Middle frontal gyrus (tissue), 1 donor: ENCODE data around the gene MS4A10.
"Not testable (repeated sequence)": the region's sequence is repeated elsewhere in the genome, so short reads cannot be mapped to it uniquely, and the experiment has no call there.

Experiments
- DNase-seq: peaks from one replicate; pipeline ENCODE4 v3.0.0-alpha.2; 2015; ENCODE audit warnings: low spot score; ENCODE audit errors: extremely low spot score

MS4A10 gene

DNA sequence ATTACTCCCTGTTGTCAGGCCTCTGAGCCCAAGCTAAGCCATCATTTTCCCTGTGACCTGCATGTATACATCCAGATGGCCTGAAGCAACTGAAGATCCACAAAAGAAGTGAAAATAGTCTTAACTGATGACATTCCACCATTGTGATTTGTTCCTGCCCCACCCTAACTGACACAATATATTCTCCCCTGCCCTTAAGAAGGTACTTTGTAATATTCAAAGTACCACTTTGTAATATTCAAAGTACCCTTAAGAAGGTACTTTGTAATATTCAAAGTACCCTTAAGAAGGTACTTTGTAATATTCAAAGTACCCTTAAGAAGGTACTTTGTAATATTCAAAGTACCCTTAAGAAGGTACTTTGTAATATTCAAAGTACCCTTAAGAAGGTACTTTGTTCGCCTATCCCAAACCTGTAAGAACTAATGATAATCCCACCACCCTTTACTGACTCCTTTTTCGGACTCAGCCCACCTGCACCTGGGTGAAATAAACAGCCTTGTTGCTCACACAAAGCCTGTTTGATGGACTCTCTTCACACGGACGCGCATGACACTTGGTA is 38.7 kb downstream of the MS4A10 start:
- DNase-seq: not testable (repeated sequence)

DNA sequence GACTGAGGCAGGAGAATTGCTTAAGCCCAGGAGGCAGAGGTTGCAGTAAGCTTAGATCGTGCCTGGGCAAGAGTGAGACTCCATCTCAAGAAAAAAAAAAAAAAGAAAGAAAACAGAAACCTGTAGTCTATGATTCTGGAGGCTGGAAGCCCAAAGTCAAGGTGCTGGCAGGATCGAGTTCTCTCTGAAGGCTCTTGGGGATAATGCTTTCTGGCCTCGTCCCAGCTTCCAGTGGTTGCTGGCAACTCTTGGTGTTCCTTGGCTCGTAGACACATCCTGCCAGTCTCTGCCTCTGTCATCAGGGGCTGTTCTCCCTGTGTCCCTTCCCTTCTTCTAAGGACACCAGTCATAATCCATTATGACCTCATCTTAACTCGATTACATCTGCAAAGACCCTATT is 40.0 kb downstream of the MS4A10 start:
- no peak for DNase-seq

DNA sequence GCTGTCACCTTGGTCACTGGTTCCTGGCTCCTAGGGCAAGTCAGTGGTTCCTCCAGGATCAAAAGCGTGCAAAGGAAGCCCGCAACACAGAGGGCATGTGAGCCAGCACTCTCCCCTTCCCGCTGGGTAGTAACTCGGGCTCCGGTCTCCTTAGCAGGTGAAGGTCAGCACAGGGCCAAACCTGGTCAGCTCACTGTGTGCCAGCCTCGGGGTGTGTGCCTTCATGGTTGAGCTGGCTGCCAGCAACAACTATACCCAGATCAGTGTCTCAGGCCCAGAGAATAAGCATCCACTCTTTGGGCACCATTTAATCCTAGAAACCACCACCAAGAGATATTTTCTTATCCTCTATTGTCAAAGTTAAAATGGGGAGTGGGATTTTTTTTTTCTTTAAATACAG is 40.7 kb downstream of the MS4A10 start:
- no peak for DNase-seq

DNA sequence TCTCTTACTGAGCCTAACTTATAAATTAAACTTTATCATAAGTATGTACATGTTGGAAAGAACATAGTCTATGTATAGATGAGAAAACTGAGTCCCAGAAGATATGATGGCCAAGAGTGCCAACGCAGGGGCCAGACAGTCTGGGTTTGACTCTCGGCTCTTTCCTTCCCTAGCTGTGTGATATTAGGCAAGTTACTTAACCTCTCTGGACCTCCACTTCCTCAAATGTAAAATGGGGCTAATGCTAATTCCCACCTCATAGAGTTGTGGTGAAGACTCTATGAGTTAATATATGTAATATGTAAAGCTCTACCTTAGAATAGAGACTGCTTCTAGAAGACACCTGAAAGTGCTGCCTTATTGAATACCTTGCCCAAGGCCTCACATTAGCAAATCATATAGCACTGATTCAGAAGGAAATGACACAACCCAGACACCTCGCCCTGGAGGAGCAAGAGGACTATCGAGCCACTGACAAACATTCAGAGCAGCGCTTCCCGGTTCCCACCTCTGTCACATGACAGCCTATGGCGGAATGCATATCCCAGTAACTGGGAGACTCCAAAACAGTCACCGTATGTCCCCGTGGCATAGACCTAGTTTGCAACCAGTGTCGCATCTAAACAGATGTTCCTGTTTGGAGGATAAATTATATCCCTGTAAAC is 45.5 kb downstream of the MS4A10 start:
- peak; percentile 7 for DNase-seq

DNA sequence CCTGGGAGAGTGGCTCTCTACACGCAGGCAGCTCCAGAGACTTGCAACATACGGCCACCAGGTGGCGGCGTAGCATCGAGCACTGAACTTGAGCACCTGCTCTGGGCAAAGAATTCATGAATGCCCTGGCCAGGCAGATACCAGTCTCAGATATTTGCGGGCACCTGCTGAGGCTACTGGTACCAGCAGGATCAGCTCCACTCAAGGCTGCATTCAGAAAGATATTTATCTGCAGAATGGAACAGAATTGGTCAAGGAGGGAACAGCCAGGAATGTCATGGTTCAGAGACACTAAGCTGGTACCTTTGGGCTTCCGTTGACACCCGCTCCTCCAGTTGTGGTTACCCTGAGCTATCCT is 46.0 kb downstream of the MS4A10 start:
- DNase-seq: peak; percentile 84

DNA sequence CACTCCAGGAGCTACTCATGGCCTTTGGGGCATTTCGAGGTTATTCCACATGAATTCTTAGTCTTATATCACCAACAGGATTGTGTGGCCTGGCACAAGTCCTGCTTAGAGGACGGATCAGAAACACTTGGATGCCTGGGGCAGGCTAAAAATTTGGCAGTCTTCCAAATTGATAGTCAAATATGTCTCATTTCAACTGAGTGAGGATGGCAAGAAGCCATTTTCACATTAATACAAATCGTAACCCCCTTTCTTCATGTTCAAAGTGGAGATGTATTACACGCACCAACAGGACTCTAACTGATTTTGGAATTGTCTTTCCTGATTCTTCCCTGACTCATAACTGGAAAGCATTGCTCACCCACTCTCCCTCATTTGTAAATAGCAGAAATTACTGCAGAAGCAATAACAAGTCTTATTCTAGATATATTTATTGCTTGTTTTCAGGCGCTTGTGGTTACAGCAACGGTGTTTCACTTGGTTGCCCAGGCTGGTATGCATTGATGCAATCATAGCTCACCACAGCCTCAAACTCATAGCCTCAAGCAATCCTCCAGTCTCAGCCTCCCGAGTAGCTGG is 46.5 kb downstream of the MS4A10 start:
- no peak for DNase-seq

DNA sequence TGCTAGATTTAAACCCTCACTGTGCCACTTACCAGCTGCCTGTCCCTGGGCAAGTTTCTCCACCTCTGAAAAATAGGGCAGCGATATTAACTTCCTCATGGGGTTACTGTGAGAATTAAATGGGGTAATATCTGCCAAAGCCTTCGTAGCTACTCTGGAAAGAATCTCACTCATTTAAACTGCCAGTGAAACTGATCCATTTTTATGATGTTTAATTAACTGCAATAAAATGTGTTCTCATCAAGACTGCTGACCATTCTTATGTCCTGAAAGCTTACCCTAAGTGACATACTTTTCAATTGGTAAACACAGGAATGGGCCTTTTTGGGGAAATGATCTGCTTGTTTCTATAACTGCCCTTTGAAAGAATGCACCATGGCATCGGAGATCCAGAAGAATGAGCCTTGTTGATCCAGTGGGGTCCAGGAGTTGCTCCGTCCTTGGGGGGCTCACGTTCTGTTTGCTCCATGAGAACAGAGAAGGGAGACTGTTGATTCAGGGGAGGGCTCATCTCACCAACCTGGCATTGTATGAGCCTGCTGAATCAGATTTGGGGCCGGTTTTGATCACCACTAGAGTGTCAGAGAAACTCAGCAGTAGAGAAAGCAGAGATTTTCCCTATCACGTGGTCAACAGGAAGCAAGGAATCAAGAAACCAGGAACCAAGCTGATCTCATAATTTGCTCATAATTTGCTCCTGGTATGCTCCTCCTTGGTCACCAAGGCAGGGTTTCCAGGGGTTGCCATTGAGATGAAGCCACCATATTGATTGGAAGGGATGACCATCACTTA is 49.8 kb downstream of the MS4A10 start:
- no peak for DNase-seq

DNA sequence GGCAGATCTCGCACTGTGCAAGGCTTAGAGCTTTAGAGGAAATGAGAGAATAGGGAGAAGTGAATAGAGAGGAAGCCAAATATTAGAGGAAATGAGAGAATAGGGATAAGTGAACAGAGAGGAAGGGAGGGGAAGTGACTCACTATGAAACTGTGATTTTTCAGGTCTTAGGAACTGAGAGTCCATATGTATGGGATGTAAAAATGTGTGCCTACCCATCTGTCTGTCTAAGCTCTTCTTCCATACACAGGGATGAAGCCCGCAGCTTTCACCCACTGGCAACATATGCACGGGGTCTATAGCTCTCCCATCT is 50.4 kb downstream of the MS4A10 start:
- DNase-seq: no peak

DNA sequence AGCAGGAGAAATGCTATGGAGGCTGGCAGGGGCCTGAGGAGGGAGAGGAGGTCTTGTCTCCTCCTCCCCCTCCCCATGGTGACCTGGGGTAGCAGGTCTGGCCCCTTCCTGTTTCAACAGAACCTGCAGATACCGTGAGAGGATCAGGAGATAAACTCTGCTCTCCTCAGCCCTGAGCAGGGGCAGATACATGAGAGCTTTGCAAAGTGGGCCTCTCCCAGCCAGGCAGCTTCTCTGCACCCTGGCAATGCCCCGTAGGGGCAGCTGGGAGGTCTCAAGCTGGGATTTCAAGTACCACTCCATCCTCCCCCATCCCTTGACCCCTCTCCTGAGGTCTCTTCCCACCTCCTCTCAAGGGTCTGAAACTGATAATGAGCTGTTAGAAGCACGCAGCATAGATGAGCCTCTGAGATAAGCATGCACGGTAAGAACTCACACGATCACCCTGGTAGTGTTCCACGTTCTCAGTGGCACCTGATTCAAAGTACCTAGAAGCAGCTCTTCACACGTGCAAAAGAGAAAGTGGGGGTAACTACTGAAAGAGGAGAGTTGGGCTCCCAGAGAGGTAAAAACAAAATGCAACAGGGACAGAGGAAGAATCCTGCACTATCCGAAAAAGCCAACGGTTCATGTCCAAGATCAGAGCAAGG is 51.9 kb downstream of the MS4A10 start:
- DNase-seq: no peak

DNA sequence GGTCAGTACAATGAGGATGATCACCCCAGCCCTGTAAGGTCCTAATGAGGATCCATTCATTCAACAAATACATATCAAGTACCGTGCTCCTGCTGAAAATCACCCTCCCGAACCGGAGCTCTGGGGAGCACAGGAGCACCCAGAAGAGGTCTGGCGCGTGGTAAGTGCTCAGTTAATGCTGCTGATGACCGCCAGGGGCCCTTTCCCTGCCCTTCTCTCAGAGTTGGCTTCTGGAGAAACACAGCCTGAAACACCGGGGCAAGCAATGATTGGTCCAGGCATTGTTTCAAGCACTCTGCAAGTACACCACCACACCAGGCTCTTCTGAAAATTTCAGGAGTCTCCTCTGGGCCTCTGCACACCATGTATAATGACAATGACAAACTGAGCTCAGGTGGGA is 53.0 kb downstream of the MS4A10 start:
- no peak for DNase-seq

DNA sequence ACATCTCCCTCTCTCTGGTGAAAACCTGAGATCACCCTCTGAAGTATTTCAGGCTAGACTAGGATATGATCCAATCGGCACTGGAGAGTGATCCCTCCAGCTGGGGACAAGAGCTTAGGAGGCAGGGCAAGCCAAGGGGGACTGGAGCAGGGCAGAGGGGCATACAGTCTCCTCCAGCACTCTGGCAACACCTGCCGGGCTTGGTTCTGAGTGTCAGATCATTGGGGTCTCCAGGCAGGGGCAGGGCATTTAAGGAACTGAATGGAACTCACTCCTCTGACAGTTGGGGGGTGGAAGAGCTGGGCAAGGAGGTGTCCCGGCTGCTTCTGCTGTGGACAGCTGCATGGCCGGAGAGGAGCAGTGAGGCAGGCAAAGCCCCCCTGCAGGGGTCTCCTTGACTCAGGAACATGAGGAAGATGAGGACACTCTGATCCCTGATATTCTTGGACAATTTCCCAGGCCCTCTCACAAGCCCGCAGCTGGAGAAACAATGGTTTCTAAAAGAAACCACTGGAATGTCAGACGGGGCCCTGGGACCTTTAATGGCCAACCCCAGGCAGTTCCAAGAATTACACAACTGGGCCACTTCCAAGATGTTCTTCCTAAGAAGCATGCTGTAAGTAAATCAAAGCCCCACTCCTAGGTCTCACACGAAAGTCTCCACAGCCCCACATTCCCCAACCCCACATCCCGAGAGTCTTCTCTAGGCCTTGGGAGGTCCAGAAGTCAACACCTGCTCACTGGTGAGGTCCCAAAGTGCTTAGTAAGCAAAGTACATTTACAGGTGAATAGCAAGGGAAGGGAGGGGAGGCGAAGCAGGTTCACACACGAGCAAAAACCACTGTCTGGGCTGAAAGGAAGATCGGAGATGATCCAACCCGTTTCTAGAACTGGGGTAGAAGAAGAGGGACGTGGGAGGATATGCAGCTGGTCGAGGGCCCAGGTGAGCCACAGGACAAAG is 55.6 kb downstream of the MS4A10 start:
- no peak for DNase-seq

DNA sequence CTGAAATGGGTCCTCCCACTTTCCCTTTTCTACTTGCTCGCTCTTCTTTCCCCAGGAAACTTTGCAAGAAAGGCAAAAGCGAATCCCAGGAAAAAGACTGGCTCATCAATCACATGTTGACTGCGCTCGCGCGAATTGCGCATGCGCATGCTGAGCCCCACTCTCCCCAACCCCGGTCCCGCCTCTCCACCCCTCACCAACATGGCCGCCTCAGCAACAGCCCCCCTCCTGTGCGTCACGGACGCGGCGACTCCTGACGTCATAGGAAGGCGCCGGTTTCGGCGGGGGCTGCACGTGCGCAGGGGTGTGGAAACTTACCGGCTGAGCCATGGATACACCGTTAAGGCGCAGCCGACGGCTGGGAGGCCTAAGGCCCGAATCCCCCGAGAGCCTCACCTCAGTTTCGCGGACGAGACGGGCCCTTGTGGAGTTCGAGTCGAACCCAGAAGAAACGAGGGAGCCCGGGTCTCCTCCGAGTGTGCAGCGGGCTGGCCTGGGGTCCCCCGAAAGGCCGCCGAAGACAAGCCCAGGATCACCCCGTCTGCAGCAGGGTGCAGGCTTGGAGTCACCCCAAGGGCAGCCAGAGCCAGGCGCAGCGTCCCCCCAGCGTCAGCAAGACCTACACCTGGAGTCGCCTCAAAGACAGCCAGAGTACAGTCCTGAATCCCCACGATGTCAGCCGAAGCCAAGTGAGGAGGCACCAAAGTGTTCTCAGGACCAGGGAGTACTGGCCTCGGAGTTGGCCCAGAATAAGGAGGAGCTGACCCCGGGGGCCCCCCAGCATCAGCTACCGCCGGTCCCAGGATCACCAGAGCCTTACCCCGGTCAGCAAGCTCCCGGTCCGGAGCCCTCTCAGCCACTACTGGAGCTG is 56.9 kb downstream of the MS4A10 start, which contains the start of gene CCDC86:
Gene CCDC86 (plus strand): TSS at position 317 of the 871 bp plus-strand sequence. CDS start 12 bp downstream, at position 329.
- DNase-seq: peak; percentile 91

DNA sequence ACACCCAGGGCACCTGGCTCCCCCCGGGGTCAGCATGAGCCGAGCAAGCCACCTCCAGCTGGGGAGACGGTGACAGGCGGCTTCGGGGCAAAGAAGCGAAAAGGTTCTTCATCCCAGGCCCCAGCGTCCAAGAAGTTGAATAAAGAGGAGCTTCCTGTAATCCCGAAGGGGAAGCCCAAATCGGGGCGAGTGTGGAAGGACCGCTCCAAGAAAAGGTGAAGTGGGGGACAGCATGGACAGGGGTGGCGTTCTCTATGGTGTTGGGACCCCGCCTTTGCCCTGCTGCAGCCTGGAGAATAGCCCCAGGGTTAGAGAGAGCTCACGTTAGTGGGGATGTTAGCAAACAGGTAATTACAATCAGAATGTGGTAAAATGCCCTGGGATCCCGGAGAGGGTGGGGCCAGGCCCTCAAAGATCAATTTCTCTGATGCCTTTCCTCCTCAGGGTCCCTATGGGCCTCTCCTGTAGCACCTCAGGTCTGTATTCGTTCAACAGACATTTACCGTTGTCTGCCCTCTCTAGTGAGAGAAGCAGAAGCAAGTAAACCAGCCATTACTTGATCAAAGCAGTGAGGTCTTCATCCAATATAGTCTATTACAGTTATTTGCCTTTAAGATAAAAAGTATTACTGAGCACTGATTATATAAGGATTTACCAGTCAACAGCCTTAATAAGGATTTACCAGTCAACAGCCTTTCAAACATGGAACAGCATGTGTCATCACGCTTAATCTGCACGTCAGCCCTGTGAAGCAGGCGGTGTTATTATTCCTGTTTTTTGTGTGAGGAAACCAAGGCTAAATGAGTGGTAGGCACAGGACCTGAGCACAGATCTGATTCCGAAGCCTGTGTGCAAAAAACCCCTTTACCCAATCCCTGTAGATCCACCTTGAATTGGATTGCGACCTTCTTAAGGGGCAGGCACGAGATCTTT is 57.8 kb downstream of the MS4A10 start:
- DNase-seq: no peak

DNA sequence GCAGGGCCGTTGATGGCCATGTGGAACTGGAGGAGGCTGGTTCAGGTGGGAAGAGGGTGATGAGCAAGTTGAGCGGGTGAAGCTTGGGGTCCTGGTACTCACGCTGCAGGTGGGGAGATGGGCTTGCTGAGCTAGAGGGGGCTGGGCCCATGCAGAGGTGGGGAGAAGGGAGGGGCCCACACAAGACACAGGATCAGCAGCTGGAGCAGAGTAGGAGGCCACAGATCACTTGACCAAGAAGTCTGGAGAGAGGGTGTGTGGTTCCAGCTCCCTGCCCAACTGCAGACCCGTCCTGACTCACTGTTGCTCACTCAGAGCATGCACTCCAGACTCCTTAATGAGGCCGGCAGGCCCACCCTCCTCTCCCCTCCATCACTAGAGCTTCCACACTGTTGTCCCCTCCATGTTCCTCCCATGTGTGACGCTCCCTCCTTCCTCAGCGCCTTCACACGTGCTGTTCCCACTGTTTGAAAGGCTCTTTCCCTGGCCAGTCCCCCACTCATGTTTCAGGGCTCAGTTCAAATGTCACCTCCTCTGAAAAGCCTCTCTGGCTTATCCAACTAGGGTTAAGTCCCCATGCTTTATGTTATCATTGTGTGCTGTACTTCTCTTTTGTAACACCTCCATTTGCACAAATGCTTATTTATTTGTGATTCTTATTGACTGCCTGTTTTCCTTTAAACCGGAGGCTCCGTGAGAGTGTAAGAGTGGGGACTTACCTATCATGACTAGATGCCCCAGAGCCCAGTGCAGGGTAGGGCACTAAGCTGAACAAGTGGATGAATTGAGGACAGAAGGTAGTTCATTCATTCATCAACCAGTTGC is 59.1 kb downstream of the MS4A10 start:
- no peak for DNase-seq

DNA sequence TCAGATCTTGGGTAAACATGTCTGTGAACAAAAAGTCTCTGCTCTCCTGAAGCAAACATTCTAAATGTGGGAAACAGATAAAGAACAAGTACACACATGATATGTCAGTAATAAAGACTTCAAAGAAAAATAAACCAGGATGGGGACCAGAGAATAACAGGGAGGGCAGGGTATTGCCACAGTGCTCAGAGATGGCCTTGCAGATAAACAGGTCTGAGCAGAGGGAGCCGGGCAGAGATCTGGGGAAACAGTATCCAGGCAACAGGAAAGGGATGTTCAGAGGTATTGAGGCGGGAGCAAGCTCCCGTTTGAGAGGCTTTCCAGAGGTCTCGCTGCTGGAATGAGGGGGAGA is 59.7 kb downstream of the MS4A10 start:
- DNase-seq: no peak

DNA sequence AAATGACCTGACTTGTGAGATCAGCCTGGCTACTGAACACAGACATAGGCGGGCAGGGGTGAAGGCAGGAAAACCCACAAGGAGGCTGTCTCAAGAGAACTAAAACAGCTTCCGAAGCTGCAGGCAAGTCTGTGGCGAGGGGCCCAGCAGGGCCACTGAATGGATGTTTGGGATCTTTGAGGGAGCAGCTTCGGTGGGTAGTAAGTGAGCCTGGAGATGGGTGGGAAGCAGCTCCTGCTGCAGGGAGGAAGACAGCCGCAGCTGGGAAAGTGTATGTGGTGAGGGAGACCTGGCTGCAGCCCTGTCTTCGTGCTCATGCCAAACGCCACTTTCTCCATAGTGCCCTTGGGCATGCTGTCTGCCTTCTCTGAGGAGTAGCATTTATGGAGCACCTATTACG is 60.2 kb downstream of the MS4A10 start:
- DNase-seq: no peak

DNA sequence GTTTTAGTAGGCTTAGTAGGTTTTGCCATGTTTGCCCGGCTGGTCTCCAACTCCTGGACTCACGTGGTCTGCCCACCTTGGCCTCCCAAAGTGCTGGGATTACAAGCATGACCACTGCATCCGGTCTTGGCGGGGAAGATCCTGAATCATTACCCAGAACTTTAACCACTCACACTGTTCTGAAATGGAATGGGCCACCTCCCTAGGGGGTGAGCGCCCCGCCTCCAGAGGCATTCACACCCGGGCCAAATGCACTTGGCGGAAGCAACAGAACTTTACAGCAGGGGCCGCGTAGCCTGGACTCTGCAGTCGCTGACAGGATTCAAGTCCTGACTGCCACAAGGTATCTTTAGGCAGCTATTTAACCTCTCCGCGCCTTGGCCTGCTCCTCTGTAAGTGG is 62.1 kb downstream of the MS4A10 start:
- DNase-seq: no peak

DNA sequence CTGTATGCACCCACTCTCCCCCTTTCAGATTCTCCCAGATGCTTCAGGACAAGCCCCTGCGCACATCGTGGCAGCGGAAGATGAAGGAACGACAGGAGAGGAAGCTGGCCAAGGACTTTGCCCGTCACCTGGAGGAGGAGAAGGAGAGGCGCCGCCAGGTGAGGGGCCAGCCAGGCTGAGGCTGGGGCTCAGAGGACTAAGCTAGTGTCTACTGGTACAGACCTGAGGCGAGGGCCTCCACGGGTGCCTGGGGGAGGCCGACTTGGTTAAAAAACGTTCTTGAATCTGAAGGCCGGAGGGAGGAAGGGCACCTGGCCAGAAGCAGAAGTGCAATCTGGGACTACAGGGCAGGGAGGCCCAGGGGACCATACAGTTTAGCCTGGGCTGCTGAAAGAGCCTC is 62.8 kb downstream of the MS4A10 start:
- DNase-seq: no peak
